ENCODE results near the gene SH3BP4. TPM values are rescaled to one million over a fixed set of nuclear protein-coding genes. Genes with fewer than 3 reads are reported as not detected.
"Not testable (repeated sequence)": the region's sequence is repeated elsewhere in the genome, so short reads cannot be mapped to it uniquely, and the experiment has no call there.

The SH3BP4 gene
- total RNA-seq, 1 donor from 2014 or later: 19.2 TPM

GRCh38 chr2:235018838-235019237 lies 67.0 kb downstream of the SH3BP4 start:
- intact Hi-C loops (cut with DNase I): no loop called here
- no peak for DNase-seq (ENCODE audit: extremely low spot score in 2 of 2)
- H3K9me3 ChIP-seq: peaks cover 4% of the 10 kb centered on the region
- no peaks in the 10 kb centered on the region for H3K36me3 ChIP-seq
- TF ChIP-seq POLR2AphosphoS5 (IDR thresholded peaks at IDR 0.05; ENCODE audit: insufficient read depth in 1 of 2, low read depth in 1 of 2) (no peak), CTCF (IDR thresholded peaks at IDR 0.05) (no peak), POLR2A (IDR thresholded peaks at IDR 0.05) (no peak)
- H3K4me3 ChIP-seq: no peak overlapping the region
- no peaks in the 10 kb centered on the region for H3K27me3 ChIP-seq
- H3K27ac ChIP-seq: no peak overlapping the region
- peaks cover under 1% of the 10 kb centered on the region for H3K4me1 ChIP-seq

- peaks cover 13% of the 10 kb centered on the region for H3K4me1 ChIP-seq
- H3K4me3 ChIP-seq; DNase-seq (ENCODE audit: extremely low spot score in 2 of 2); H3K36me3 ChIP-seq; H3K27ac ChIP-seq; H3K9me3 ChIP-seq; H3K27me3 ChIP-seq; intact Hi-C loops (cut with DNase I): not testable (repeated sequence)
Observed at GRCh38 chr2:235020141-235020540, 68.3 kb downstream of the SH3BP4 start.

- Histone ChIP-seq H3K4me3 (no peak overlapping the region), H3K4me1 (peaks cover 28% of the 10 kb centered on the region), H3K27ac (no peak overlapping the region), H3K9me3 (no peaks in the 10 kb centered on the region), H3K27me3 (no peaks in the 10 kb centered on the region), H3K36me3 (no peaks in the 10 kb centered on the region)
- no peak for TF ChIP-seq CTCF (IDR thresholded peaks at IDR 0.05)
- TF ChIP-seq POLR2AphosphoS5 (IDR thresholded peaks at IDR 0.05; ENCODE audit: insufficient read depth in 1 of 2, low read depth in 1 of 2): no peak
- TF ChIP-seq POLR2A (IDR thresholded peaks at IDR 0.05): no peak
- intact Hi-C loops (cut with DNase I): no loop called here
- no peak for DNase-seq (ENCODE audit: extremely low spot score in 2 of 2)
Observed at GRCh38 chr2:235021752-235022151, 69.9 kb downstream of the SH3BP4 start.

GRCh38 chr2:235024191-235024860 lies 72.5 kb downstream of the SH3BP4 start:
- DNase-seq (ENCODE audit: extremely low spot score in 2 of 2): no peak
- Histone ChIP-seq H3K27ac (no peak overlapping the region), H3K4me3 (no peak overlapping the region), H3K36me3 (no peaks in the 10 kb centered on the region), H3K9me3 (no peaks in the 10 kb centered on the region), H3K27me3 (no peaks in the 10 kb centered on the region), H3K4me1 (peaks cover 48% of the 10 kb centered on the region)
- intact Hi-C loops (cut with DNase I): no loop called here
- TF ChIP-seq POLR2A (IDR thresholded peaks at IDR 0.05) (no peak), CTCF (IDR thresholded peaks at IDR 0.05) (no peak), POLR2AphosphoS5 (IDR thresholded peaks at IDR 0.05; ENCODE audit: insufficient read depth in 1 of 2, low read depth in 1 of 2) (no peak)

GRCh38 chr2:235024931-235025773 lies 73.3 kb downstream of the SH3BP4 start:
- intact Hi-C loops (cut with DNase I): no loop called here
- Histone ChIP-seq H3K27me3 (no peaks in the 10 kb centered on the region), H3K9me3 (no peaks in the 10 kb centered on the region), H3K27ac (no peak overlapping the region), H3K4me1 (peaks cover 48% of the 10 kb centered on the region), H3K36me3 (no peaks in the 10 kb centered on the region), H3K4me3 (no peak overlapping the region)
- DNase-seq (ENCODE audit: extremely low spot score in 2 of 2): no peak
- no peak for TF ChIP-seq CTCF (IDR thresholded peaks at IDR 0.05)
- TF ChIP-seq POLR2A (IDR thresholded peaks at IDR 0.05): no peak
- no peak for TF ChIP-seq POLR2AphosphoS5 (IDR thresholded peaks at IDR 0.05; ENCODE audit: insufficient read depth in 1 of 2, low read depth in 1 of 2)

Data from vagina (tissue), 2 donors.